ENCODE data around the gene PNP. TPM values are rescaled to one million over a fixed set of nuclear protein-coding genes. Genes with fewer than 3 reads are reported as not detected.
"Not testable (repeated sequence)": the region's sequence is repeated elsewhere in the genome, so short reads cannot be mapped to it uniquely, and the experiment has no call there.

Gene PNP
- total RNA-seq, 1 donor from 2014 or later, result 13.6 TPM

DNA sequence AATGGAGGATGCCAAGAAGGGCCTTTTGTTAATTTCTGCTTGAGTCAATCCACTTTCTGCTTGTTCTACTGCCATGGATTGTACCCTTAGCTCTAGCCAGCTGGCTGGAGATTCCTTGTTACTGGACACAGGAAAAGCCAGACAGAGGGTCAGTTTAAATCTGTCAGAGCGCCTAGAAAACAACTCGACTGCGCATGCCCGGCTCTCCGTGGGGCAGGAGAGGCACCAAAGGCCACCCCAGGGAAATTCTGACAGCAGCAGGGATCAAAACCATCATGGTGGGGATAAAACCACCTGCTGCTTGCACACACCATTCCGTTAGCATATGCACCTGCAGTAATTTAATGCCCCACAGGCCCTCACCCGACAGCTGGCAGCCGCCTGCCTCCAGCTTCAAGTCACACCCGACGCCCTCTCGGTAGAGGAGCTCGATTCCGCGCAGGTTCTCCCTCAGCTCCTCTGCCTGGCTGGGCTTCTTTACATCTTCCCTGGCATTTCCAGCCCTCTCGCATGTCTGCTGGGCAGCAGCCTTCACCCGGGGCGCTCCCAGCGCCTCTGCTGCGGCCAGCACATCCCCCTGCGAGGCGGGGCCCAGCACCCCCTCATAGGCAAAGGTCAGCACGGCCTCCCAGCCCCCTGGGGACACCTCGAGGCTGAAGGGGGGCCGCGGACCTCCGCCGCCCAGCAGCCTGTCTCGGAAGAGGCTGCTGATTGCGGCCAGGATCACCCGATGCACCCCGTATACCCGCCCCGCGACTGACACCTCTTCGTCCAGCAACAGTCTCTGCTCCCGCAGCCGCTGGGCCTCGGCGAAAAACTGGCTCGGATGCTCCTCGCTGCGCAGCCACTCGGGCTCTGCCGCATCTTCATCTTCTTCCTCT is 34.3 kb upstream of the PNP start:
- Histone ChIP-seq H3K9ac (ENCODE audit: low read depth in 1 of 3, low read length in 3 of 3) (peak overlapping the region; percentile 83 to 97 (median 96)), H3K27me3 (ENCODE audit: control insufficient read depth in 3 of 3, insufficient read depth in 3 of 3, low read length in 3 of 3) (no peaks in the 10 kb centered on the region), H3K4me3 (ENCODE audit: low read length in 3 of 3) (peak overlapping the region; percentile 79 to 93 (median 89)), H3K4me1 (ENCODE audit: control insufficient read depth in 3 of 3, insufficient read depth in 3 of 3, low read length in 3 of 3) (peaks cover 42 to 61% (median 50%) of the 10 kb centered on the region in 3 donors), H3K36me3 (ENCODE audit: control insufficient read depth in 3 of 3, insufficient read depth in 3 of 3, low read length in 3 of 3) (peaks cover 0 to 10% (median 4%) of the 10 kb centered on the region in 3 donors), H3K9me3 (ENCODE audit: control insufficient read depth in 3 of 3, low read length in 3 of 3) (no peaks in the 10 kb centered on the region), H3K27ac (ENCODE audit: low read depth, low read length) (peak overlapping the region; percentile 79)

DNA sequence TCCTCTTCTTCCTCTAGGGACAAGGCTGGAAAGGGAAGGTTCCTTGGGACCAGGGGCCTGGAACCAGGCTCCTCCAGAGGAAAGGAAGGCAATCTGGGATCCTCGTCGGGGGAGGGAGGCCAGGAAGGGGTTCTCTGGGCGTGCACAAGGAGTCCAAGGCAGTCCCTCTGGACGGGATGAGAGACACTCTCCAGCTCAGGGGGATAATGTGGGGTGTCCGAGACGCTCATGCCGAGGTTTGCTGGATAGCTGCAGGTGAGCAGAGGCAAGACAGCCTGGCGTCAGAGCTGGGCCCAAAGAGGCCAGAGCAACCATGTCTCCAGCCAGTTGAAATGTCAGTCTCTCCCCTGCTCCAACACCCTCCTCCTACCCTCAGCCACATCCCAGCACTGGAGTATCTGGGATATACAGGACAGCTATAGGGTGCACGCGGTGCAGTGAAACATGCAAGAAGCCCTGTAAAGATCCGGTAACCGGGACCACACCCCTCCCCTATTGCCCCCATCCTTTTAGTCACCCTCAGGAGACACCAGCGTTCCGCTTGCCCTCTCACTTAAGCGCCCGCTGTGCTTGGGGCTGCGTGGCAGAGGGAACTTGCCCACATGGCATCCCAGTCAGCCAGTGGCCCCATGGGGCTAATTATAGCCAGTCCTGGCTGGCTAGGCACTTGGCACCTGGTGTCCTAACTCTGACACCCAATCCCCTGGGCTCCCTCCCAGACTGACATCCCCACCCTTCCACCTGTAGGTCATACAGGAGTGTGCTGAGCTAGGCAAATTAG is 33.4 kb upstream of the PNP start, which contains the start of gene KLHL33:
KLHL33 (minus strand) TSS at position 585 of the 781 bp plus-strand sequence; CDS start at position 230, 355 bp downstream.
- H3K9me3 ChIP-seq (ENCODE audit: control insufficient read depth in 3 of 3, low read length in 3 of 3), result no peaks in the 10 kb centered on the region
- peaks cover 0 to 2% (median 2%) of the 10 kb centered on the region in 3 donors for H3K36me3 ChIP-seq (ENCODE audit: control insufficient read depth in 3 of 3, insufficient read depth in 3 of 3, low read length in 3 of 3)
- peaks cover 34 to 53% (median 42%) of the 10 kb centered on the region in 3 donors for H3K4me1 ChIP-seq (ENCODE audit: control insufficient read depth in 3 of 3, insufficient read depth in 3 of 3, low read length in 3 of 3)
- peak within 1 kb of the TSS; percentile 79 to 93 (median 89) for H3K4me3 ChIP-seq (ENCODE audit: low read length in 3 of 3)
- H3K9ac ChIP-seq (ENCODE audit: low read depth in 1 of 3, low read length in 3 of 3), result peak within 1 kb of the TSS; percentile 83 to 97 (median 96)
- H3K27me3 ChIP-seq (ENCODE audit: control insufficient read depth in 3 of 3, insufficient read depth in 3 of 3, low read length in 3 of 3), result no peaks in the 10 kb centered on the region
- H3K27ac ChIP-seq (ENCODE audit: low read depth, low read length), result peak within 1 kb of the TSS; percentile 79

DNA sequence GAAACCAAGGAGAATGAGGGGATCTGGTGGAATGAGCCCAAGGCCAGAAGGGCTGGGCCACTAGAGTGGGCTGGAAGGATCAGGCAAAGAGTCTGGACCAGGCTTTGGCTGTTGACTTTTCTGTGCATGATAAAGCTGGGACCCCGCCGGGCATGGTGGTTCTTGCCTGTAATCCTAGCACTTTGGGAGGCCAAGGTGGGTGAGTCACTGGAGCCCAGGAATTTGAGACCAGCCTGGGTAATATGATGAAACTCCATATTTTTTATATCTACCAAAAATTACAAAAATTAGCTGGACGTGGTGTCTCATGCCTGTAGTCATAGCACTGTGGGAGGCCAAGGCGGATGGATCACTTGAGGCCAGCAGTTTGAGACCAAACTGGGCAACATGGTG is 32.8 kb upstream of the PNP start:
- peak overlapping the region in 2 of 3 donors; percentile 79 to 93 for H3K4me3 ChIP-seq (ENCODE audit: low read length in 3 of 3)

DNA sequence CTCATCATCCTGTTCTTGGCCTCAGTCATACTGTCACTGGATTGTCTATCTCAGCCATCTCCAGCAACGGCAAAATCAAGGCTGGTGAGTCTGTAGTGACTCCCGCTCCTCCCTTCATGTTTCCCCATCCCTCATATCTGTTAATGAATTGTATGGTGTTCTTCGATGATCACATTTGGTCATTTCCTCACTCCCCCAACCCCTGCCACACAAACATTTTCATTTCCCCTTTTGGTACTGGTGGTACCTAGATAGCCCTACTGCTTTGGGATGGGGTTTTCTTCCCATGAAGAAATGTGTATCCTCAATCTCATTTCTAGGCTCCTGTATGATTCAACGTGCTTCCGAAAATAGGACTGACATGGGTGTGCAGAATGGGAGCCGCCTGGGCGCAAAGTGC is 30.5 kb upstream of the PNP start:
- H3K9ac ChIP-seq (ENCODE audit: low read depth in 1 of 3, low read length in 3 of 3), result no peak overlapping the region
- peaks cover 24 to 34% (median 26%) of the 10 kb centered on the region in 3 donors for H3K4me1 ChIP-seq (ENCODE audit: control insufficient read depth in 3 of 3, insufficient read depth in 3 of 3, low read length in 3 of 3)
- H3K27ac ChIP-seq (ENCODE audit: low read depth, low read length), result no peak overlapping the region
- peaks cover 0 to 2% (median 0%) of the 10 kb centered on the region in 3 donors for H3K36me3 ChIP-seq (ENCODE audit: control insufficient read depth in 3 of 3, insufficient read depth in 3 of 3, low read length in 3 of 3)
- no peaks in the 10 kb centered on the region for H3K9me3 ChIP-seq (ENCODE audit: control insufficient read depth in 3 of 3, low read length in 3 of 3)
- H3K27me3 ChIP-seq (ENCODE audit: control insufficient read depth in 3 of 3, insufficient read depth in 3 of 3, low read length in 3 of 3), result no peaks in the 10 kb centered on the region
- no peak overlapping the region for H3K4me3 ChIP-seq (ENCODE audit: low read length in 3 of 3)

More for the DNA sequence above, 32.8 kb upstream of the PNP start:
- Histone ChIP-seq H3K9me3 (ENCODE audit: control insufficient read depth in 3 of 3, low read length in 3 of 3) (no peaks in the 10 kb centered on the region), H3K9ac (ENCODE audit: low read depth in 1 of 3, low read length in 3 of 3) (peak overlapping the region in 2 of 3 donors; percentile 83 to 97), H3K4me1 (ENCODE audit: control insufficient read depth in 3 of 3, insufficient read depth in 3 of 3, low read length in 3 of 3) (peaks cover 32 to 48% (median 40%) of the 10 kb centered on the region in 3 donors), H3K27ac (ENCODE audit: low read depth, low read length) (peak overlapping the region; percentile 79), H3K27me3 (ENCODE audit: control insufficient read depth in 3 of 3, insufficient read depth in 3 of 3, low read length in 3 of 3) (no peaks in the 10 kb centered on the region), H3K36me3 (ENCODE audit: control insufficient read depth in 3 of 3, insufficient read depth in 3 of 3, low read length in 3 of 3) (peaks cover 0 to 2% (median 2%) of the 10 kb centered on the region in 3 donors)

DNA sequence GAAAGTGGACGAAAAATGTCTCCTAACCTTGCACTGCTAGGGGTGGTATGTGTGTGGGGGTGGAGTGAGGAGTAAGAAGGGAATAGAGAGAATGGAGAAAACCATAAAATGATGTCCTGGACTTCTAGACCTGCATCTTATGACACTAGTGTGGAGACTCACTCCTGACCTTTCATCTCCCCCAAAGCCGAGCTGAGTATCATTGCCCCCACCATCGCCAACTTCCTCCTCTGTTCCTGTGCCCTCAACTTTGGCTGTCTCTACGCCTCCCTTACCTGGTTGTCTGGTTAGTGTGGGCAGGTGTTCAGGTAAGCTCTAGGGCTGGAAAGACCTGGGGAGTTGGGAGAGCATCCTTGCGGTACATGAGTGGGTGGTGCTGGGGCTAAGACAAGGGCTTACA is 28.7 kb upstream of the PNP start:
- no peak overlapping the region for H3K4me3 ChIP-seq (ENCODE audit: low read length in 3 of 3)
- no peak overlapping the region for H3K27ac ChIP-seq (ENCODE audit: low read depth, low read length)
- no peak overlapping the region for H3K9ac ChIP-seq (ENCODE audit: low read depth in 1 of 3, low read length in 3 of 3)
- no peaks in the 10 kb centered on the region for H3K9me3 ChIP-seq (ENCODE audit: control insufficient read depth in 3 of 3, low read length in 3 of 3)
- no peaks in the 10 kb centered on the region for H3K27me3 ChIP-seq (ENCODE audit: control insufficient read depth in 3 of 3, insufficient read depth in 3 of 3, low read length in 3 of 3)
- H3K4me1 ChIP-seq (ENCODE audit: control insufficient read depth in 3 of 3, insufficient read depth in 3 of 3, low read length in 3 of 3), result peaks cover 13 to 18% (median 14%) of the 10 kb centered on the region in 3 donors
- H3K36me3 ChIP-seq (ENCODE audit: control insufficient read depth in 3 of 3, insufficient read depth in 3 of 3, low read length in 3 of 3), result peaks cover 0 to 3% (median 2%) of the 10 kb centered on the region in 3 donors

DNA sequence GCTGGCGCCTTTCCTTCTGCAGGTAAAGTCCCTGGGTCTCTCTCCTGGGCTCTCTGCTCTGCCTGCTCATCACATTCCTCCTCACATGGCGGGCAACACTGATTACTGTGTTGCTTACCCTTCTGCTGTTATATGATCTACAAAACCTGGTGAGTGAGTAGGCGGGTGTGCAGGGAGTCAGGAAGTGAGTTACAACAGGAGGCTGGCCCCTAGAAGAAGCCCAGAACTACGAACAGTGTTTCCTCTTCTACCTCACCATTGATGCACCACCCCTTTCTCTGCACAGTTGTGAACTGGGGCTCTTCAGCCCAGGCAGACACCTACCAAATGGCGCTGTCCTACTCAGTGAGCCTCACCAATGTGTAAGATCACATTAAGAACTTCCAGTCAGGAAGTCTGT is 28.3 kb upstream of the PNP start:
- peaks cover 9 to 14% (median 10%) of the 10 kb centered on the region in 3 donors for H3K4me1 ChIP-seq (ENCODE audit: control insufficient read depth in 3 of 3, insufficient read depth in 3 of 3, low read length in 3 of 3)
- H3K9ac ChIP-seq (ENCODE audit: low read depth in 1 of 3, low read length in 3 of 3), result no peak overlapping the region
- no peaks in the 10 kb centered on the region for H3K9me3 ChIP-seq (ENCODE audit: control insufficient read depth in 3 of 3, low read length in 3 of 3)

DNA sequence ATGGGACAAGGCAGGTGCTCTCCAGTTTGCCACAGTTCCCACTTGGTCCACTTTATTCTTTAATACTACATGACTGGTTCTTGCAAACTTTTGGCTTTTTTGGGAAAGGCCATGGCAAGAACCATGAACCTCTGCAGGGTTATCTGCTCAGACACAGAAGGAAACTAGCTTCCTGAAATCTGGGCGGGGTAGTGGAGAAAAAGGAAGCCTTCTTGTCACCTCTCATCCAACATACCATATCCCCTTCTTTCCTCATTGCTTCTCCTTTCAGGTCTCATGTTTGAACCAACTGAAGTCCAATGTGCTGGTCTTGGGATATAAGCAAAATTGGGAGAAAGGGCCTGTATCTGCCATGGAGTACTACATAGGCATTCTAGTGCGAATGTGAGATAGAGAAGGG is 27.7 kb upstream of the PNP start:
- Histone ChIP-seq H3K36me3 (ENCODE audit: control insufficient read depth in 3 of 3, insufficient read depth in 3 of 3, low read length in 3 of 3) (peaks cover 8 to 13% (median 9%) of the 10 kb centered on the region in 3 donors), H3K9me3 (ENCODE audit: control insufficient read depth in 3 of 3, low read length in 3 of 3) (no peaks in the 10 kb centered on the region), H3K9ac (ENCODE audit: low read depth in 1 of 3, low read length in 3 of 3) (no peak overlapping the region), H3K4me1 (ENCODE audit: control insufficient read depth in 3 of 3, insufficient read depth in 3 of 3, low read length in 3 of 3) (peaks cover 5 to 8% (median 6%) of the 10 kb centered on the region in 3 donors), H3K27ac (ENCODE audit: low read depth, low read length) (no peak overlapping the region), H3K27me3 (ENCODE audit: control insufficient read depth in 3 of 3, insufficient read depth in 3 of 3, low read length in 3 of 3) (no peaks in the 10 kb centered on the region), H3K4me3 (ENCODE audit: low read length in 3 of 3) (no peak overlapping the region)

More for the DNA sequence above, 28.3 kb upstream of the PNP start:
- H3K27me3 ChIP-seq (ENCODE audit: control insufficient read depth in 3 of 3, insufficient read depth in 3 of 3, low read length in 3 of 3), result no peaks in the 10 kb centered on the region
- peaks cover 2 to 7% (median 6%) of the 10 kb centered on the region in 3 donors for H3K36me3 ChIP-seq (ENCODE audit: control insufficient read depth in 3 of 3, insufficient read depth in 3 of 3, low read length in 3 of 3)
- no peak overlapping the region for H3K4me3 ChIP-seq (ENCODE audit: low read length in 3 of 3)
- H3K27ac ChIP-seq (ENCODE audit: low read depth, low read length), result no peak overlapping the region

DNA sequence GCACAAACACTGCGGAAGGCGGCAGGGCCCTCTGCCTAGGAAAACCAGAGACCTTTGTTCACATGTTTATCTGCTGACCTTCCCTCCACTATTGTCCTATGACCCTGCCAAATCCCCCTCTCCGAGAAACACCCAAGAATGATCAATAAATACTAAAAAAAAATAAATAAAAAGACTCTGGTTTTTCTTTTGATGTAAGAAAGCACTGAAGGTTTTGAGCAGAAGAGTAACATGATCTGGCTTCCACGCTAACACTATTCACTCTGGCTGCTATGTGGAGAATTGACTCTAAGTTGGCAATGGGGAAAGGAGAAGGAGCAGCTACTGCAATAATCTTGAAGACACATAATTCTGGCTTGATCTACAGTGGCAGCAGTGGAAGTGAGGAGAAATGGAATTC is 25.6 kb upstream of the PNP start:
- peaks cover 28 to 34% (median 30%) of the 10 kb centered on the region in 3 donors for H3K36me3 ChIP-seq (ENCODE audit: control insufficient read depth in 3 of 3, insufficient read depth in 3 of 3, low read length in 3 of 3)
- not testable (repeated sequence) for H3K9ac ChIP-seq (ENCODE audit: low read depth in 1 of 3, low read length in 3 of 3)

DNA sequence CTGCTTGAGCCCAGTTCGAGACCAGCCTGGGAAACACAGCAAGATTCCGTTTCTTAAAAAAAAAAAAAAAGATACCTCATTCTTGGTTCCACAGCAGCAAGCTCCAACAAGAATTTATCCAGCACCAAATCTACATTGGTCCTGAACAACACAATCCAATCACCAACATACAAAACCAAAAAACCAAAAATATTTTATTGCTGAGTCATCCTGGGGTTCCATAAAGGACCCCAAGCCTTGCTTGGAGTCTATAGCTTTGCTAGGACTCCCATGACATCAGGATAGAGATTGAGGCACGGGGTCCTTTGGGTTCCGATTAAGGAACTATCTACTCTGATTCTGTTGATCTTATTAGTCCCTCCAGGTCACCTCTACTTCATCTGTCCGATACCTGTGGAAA is 22.3 kb upstream of the PNP start:
- Histone ChIP-seq H3K36me3 (ENCODE audit: control insufficient read depth in 3 of 3, insufficient read depth in 3 of 3, low read length in 3 of 3) (peaks cover 48 to 59% (median 53%) of the 10 kb centered on the region in 3 donors), H3K4me1 (ENCODE audit: control insufficient read depth in 3 of 3, insufficient read depth in 3 of 3, low read length in 3 of 3) (no peaks in the 10 kb centered on the region), H3K9ac (ENCODE audit: low read depth in 1 of 3, low read length in 3 of 3) (no peak overlapping the region), H3K27ac (ENCODE audit: low read depth, low read length) (no peak overlapping the region), H3K9me3 (ENCODE audit: control insufficient read depth in 3 of 3, low read length in 3 of 3) (no peaks in the 10 kb centered on the region), H3K27me3 (ENCODE audit: control insufficient read depth in 3 of 3, insufficient read depth in 3 of 3, low read length in 3 of 3) (no peaks in the 10 kb centered on the region), H3K4me3 (ENCODE audit: low read length in 3 of 3) (no peak overlapping the region)

More for the DNA sequence above, 25.6 kb upstream of the PNP start:
- H3K27me3 ChIP-seq (ENCODE audit: control insufficient read depth in 3 of 3, insufficient read depth in 3 of 3, low read length in 3 of 3); H3K4me3 ChIP-seq (ENCODE audit: low read length in 3 of 3); H3K4me1 ChIP-seq (ENCODE audit: control insufficient read depth in 3 of 3, insufficient read depth in 3 of 3, low read length in 3 of 3); H3K27ac ChIP-seq (ENCODE audit: low read depth, low read length); H3K9me3 ChIP-seq (ENCODE audit: control insufficient read depth in 3 of 3, low read length in 3 of 3): not testable (repeated sequence)
